Measurements from ENCODE around the gene P3H1. TPM values are rescaled to one million over a fixed set of nuclear protein-coding genes. Genes with fewer than 3 reads are reported as not detected.
"Not testable (repeated sequence)": the region's sequence is repeated elsewhere in the genome, so short reads cannot be mapped to it uniquely, and the experiment has no call there.

Gene P3H1
- total and polyA plus RNA-seq, 4 donors = 31.0 to 49.0 (median 35.0) TPM

GRCh38 chr1:42713293-42713692 lies 53.5 kb downstream of the P3H1 start:
- Histone ChIP-seq H3K27ac (ENCODE audit: low read depth in 1 of 2, low read length in 1 of 2) (no peak overlapping the region), H3K4me1 (ENCODE audit: control insufficient read depth in 5 of 5, insufficient read depth in 5 of 5, low read length in 5 of 5) (no peaks in the 10 kb centered on the region), H3K4me3 (no peak overlapping the region), H3K27me3 (ENCODE audit: control insufficient read depth in 3 of 3, insufficient read depth in 3 of 3, low read length in 2 of 3) (no peaks in the 10 kb centered on the region), H3K36me3 (ENCODE audit: control insufficient read depth in 4 of 4, insufficient read depth in 4 of 4, low read length in 4 of 4) (peaks cover 7 to 18% (median 11%) of the 10 kb centered on the region in 4 donors), H3K9me3 (ENCODE audit: control insufficient read depth in 4 of 4, insufficient read depth in 3 of 4, low read length in 3 of 4) (peaks cover 0 to 8% (median 5%) of the 10 kb centered on the region in 4 donors), H3K9ac (ENCODE audit: insufficient read depth in 1 of 2, low read length in 2 of 2) (no peak overlapping the region)
- ATAC-seq (ENCODE audit: insufficient read depth, low FRiP score) (no peak), DNase-seq (no peak)
- no peak for TF ChIP-seq CTCF (IDR thresholded peaks at IDR 0.05; ENCODE audit: control extremely low read depth, extremely low read depth)

- not testable (repeated sequence) for H3K4me3 ChIP-seq; ATAC-seq (ENCODE audit: insufficient read depth, low FRiP score); H3K9me3 ChIP-seq (ENCODE audit: control insufficient read depth in 4 of 4, insufficient read depth in 3 of 4, low read length in 3 of 4); H3K9ac ChIP-seq (ENCODE audit: insufficient read depth in 1 of 2, low read length in 2 of 2); H3K27ac ChIP-seq (ENCODE audit: low read depth in 1 of 2, low read length in 1 of 2); H3K27me3 ChIP-seq (ENCODE audit: control insufficient read depth in 3 of 3, insufficient read depth in 3 of 3, low read length in 2 of 3); DNase-seq; H3K4me1 ChIP-seq (ENCODE audit: control insufficient read depth in 5 of 5, insufficient read depth in 5 of 5, low read length in 5 of 5)
- 98 to 99% methylated on average over 3 of the region's 3 CpGs for WGBS, 2 donors
- H3K36me3 ChIP-seq (ENCODE audit: control insufficient read depth in 4 of 4, insufficient read depth in 4 of 4, low read length in 4 of 4) = peaks cover 7 to 18% (median 12%) of the 10 kb centered on the region in 4 donors
These were observed 54.0 kb downstream of the P3H1 start for GRCh38 chr1:42712808-42713207.

GRCh38 chr1:42703888-42704464 lies 62.9 kb downstream of the P3H1 start:
- TF ChIP-seq CTCF (IDR thresholded peaks at IDR 0.05; ENCODE audit: control extremely low read depth, extremely low read depth) = no peak
- Histone ChIP-seq H3K27me3 (ENCODE audit: control insufficient read depth in 3 of 3, insufficient read depth in 3 of 3, low read length in 2 of 3) (no peaks in the 10 kb centered on the region), H3K4me3 (no peak overlapping the region), H3K9me3 (ENCODE audit: control insufficient read depth in 4 of 4, insufficient read depth in 3 of 4, low read length in 3 of 4) (no peaks in the 10 kb centered on the region), H3K27ac (ENCODE audit: low read depth in 1 of 2, low read length in 1 of 2) (no peak overlapping the region), H3K9ac (ENCODE audit: insufficient read depth in 1 of 2, low read length in 2 of 2) (no peak overlapping the region), H3K4me1 (ENCODE audit: control insufficient read depth in 5 of 5, insufficient read depth in 5 of 5, low read length in 5 of 5) (peaks cover 0 to 3% (median 0%) of the 10 kb centered on the region in 5 donors), H3K36me3 (ENCODE audit: control insufficient read depth in 4 of 4, insufficient read depth in 4 of 4, low read length in 4 of 4) (peaks cover 24 to 38% (median 32%) of the 10 kb centered on the region in 4 donors)
- WGBS, 2 donors = 93 to 94% methylated on average over 7 of the region's 7 CpGs
- ATAC-seq (ENCODE audit: insufficient read depth, low FRiP score) (no peak), DNase-seq (no peak)

- no peak for ATAC-seq (ENCODE audit: insufficient read depth, low FRiP score)
These were observed 66.8 kb downstream of the P3H1 start for GRCh38 chr1:42700006-42700405.

More at GRCh38 chr1:42700006-42700405, 66.8 kb downstream of the P3H1 start:
- no peak for TF ChIP-seq CTCF (IDR thresholded peaks at IDR 0.05; ENCODE audit: control extremely low read depth, extremely low read depth)
- Histone ChIP-seq H3K27me3 (ENCODE audit: control insufficient read depth in 3 of 3, insufficient read depth in 3 of 3, low read length in 2 of 3) (no peaks in the 10 kb centered on the region), H3K4me1 (ENCODE audit: control insufficient read depth in 5 of 5, insufficient read depth in 5 of 5, low read length in 5 of 5) (no peaks in the 10 kb centered on the region), H3K27ac (ENCODE audit: low read depth in 1 of 2, low read length in 1 of 2) (no peak overlapping the region), H3K9me3 (ENCODE audit: control insufficient read depth in 4 of 4, insufficient read depth in 3 of 4, low read length in 3 of 4) (no peaks in the 10 kb centered on the region), H3K4me3 (no peak overlapping the region), H3K9ac (ENCODE audit: insufficient read depth in 1 of 2, low read length in 2 of 2) (no peak overlapping the region), H3K36me3 (ENCODE audit: control insufficient read depth in 4 of 4, insufficient read depth in 4 of 4, low read length in 4 of 4) (peaks cover 23 to 61% (median 38%) of the 10 kb centered on the region in 4 donors)
- DNase-seq = no peak

Data from lung (tissue), 12 donors.